Measurements from ENCODE around the gene BRIX1.

- no peak for TF ChIP-seq KDM6A (CRISPR knock-in tag; IDR thresholded peaks at IDR 0.05; ENCODE audit: low read depth)
- TF ChIP-seq ARID3A (IDR thresholded peaks at IDR 0.05; ENCODE audit: low read depth, low read length) = no peak
- no peak for TF ChIP-seq CTCF (CRISPR knock-in tag; IDR thresholded peaks at IDR 0.05)
- no peak for TF ChIP-seq TFDP1 (CRISPR knock-in tag; IDR thresholded peaks at IDR 0.05; ENCODE audit: borderline replicate concordance)
- TF ChIP-seq, protein P1, sequence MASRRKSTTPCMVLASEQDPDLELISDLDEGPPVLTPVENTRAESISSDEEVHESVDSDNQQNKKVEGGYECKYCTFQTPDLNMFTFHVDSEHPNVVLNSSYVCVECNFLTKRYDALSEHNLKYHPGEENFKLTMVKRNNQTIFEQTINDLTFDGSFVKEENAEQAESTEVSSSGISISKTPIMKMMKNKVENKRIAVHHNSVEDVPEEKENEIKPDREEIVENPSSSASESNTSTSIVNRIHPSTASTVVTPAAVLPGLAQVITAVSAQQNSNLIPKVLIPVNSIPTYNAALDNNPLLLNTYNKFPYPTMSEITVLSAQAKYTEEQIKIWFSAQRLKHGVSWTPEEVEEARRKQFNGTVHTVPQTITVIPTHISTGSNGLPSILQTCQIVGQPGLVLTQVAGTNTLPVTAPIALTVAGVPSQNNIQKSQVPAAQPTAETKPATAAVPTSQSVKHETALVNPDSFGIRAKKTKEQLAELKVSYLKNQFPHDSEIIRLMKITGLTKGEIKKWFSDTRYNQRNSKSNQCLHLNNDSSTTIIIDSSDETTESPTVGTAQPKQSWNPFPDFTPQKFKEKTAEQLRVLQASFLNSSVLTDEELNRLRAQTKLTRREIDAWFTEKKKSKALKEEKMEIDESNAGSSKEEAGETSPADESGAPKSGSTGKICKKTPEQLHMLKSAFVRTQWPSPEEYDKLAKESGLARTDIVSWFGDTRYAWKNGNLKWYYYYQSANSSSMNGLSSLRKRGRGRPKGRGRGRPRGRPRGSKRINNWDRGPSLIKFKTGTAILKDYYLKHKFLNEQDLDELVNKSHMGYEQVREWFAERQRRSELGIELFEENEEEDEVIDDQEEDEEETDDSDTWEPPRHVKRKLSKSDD (CRISPR knock-in tag; IDR thresholded peaks at IDR 0.05; ENCODE audit: low read depth) = no peak
- TF ChIP-seq CBX5 (CRISPR knock-in tag; IDR thresholded peaks at IDR 0.05; ENCODE audit: borderline replicate concordance) = no peak
- no peak for TF ChIP-seq MEIS2 (CRISPR knock-in tag; IDR thresholded peaks at IDR 0.05)
- no peak for TF ChIP-seq SATB2 (CRISPR knock-in tag; IDR thresholded peaks at IDR 0.05)
- no peak for TF ChIP-seq ZNF446 (CRISPR knock-in tag; IDR thresholded peaks at IDR 0.05)
- no peak for TF ChIP-seq ZNF121 (CRISPR knock-in tag; IDR thresholded peaks at IDR 0.05)
- no peak for TF ChIP-seq RAD21 (CRISPR knock-in tag; IDR thresholded peaks at IDR 0.05)
- TF ChIP-seq RBM22 (optimal IDR thresholded peaks at IDR 0.05; ENCODE audit: low read length) = no peak
These were observed 806 bp upstream of the BRIX1 start for GRCh38 chr5:34914671-34915138.

All from HepG2 (cell line).